Superior temporal gyrus (tissue), 1 donor: Measurements from ENCODE around the gene C20orf144.
"Not testable (repeated sequence)": the region's sequence is repeated elsewhere in the genome, so short reads cannot be mapped to it uniquely, and the experiment has no call there.

Experiments
- DNase-seq: peaks from one replicate; pipeline ENCODE4 v3.0.0-alpha.2; 2016; ENCODE audit errors: extremely low spot score

Gene C20orf144

GRCh38 chr20:33662172-33662571 is at the start of gene C20orf144:
Gene C20orf144, plus strand, starts transcription at chr20:33662327. Its CDS starts 19 bp downstream, at chr20:33662346.
- no peak for DNase-seq

DNA sequence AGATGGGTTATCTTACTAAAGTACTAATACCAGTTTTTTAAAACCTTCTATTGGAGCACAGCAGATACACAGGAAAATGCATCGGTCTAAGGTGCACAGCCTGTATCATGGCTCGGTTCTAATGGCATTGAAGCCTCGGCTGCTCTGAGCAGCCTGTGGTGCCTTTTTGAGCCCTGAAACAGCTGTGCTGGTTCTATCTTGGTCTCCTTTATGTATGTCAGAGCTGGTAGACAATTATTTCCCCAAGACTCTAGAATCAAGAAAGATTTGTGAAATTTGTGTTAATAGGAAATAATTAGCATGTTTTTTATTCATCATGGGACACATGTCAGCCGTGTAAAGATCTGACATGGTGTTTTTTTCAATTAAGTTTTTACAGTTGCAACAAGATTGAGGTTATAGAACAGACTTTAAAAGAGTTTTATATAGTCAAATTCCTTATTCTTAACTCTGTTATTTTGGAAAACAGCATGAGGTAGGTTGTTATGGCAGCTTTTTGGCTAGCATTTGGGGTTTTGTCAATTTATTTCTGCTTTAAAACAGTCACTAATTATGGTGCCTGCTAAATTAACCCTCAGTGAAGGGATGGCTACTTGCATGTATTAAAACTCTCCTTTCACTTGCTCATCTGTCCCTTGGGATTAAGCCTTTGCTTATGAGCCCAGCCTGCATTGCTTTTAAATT is 40.3 kb upstream of the C20orf144 start:
- DNase-seq: peak; percentile 16

DNA sequence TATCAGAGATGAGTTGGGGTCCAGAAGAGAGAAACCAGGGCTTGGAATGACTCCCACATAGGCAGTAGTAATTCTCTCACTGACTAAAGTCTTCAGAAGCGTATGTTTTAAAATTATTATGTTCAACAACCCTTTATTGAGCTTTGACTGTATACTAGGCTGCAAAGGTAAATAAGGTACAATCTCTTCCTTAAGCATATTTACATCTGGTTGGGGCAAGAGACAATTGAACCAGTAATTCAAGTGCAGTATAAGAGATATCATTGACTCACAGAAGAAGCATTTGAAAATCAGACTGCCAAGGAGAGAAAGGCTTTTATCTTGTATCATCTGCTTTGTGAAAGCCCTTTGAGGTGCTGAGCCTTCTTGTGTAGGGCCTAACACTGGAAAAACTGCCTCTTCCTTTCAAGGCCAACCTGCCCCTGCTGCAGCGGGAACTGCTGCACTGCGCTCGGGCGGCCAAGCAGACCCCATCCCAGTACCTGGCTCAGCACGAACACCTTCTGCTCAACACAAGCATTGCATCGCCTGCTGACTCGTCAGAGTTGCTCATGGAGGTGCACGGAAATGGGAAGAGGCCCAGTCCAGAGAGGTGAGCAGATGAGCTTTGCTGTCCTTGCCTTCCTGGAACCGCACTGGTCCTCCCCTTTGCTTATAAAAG is 39.3 kb upstream of the C20orf144 start:
- DNase-seq: no peak

DNA sequence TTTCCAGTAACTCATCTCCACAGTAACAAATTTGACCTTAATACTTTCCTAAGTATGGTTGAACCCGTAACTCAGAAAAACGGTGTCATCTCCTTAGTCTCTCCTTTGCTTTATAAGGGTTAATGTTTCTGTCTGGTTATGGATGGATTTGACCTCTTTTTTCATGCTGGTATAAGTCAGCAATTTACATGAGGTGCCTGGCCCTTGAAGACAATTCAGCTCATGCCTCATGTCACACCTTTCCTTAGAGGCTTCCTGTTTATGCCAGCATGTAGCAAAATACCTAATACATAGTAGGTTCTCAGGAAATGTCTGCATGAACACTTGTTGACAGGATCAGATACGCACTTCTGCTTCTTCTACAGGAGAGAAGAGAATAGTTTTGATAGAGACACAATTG is 37.7 kb upstream of the C20orf144 start:
- no peak for DNase-seq

GRCh38 chr20:33626190-33626589 is 35.9 kb upstream of the C20orf144 start:
- DNase-seq: no peak

- DNase-seq: no peak
Observed at GRCh38 chr20:33627577-33628216, 34.4 kb upstream of the C20orf144 start.

- DNase-seq: no peak
Observed at GRCh38 chr20:33629533-33629932, 32.6 kb upstream of the C20orf144 start.

DNA sequence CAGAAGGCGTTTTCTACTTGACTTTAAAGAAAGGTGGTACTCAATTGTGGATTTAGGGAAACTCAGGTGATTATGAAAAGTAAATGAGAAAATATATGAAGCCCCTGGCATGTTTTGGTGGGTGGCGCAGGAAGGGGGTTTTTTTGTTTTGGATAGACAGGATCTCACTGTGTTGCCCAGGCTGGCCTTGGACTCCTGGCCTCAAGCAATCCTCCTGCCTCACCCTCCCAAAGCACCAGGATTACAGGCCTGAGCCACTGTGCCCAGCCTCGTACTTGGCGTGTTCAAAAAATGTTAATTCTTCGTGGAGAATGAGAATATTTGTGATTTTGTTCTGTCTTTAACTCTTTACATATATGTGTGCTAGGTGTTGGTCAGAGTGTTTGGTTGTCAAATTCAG is 32.1 kb upstream of the C20orf144 start:
- DNase-seq: no peak

DNA sequence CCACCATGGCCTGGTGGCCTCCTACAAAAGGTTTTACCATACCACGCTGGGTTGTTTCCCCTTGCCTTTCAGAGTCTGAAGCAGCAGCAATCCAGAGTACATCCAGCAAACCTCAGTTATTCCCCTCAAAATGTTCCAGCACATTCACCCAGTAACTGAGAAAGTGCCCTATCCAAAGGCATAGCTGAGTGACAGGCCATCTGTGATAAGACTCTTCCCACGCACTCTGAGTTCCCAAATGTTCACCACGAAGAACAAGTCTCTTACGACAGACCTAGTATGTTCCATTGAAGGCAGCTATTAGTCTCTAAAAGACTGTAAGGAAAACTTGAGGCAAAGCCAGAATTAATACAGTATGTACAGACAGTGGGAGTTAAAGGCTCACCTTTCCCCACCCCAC is 31.6 kb upstream of the C20orf144 start:
- peak; percentile 13 for DNase-seq

GRCh38 chr20:33631910-33632309 is 30.2 kb upstream of the C20orf144 start:
- DNase-seq: not testable (repeated sequence)

DNA sequence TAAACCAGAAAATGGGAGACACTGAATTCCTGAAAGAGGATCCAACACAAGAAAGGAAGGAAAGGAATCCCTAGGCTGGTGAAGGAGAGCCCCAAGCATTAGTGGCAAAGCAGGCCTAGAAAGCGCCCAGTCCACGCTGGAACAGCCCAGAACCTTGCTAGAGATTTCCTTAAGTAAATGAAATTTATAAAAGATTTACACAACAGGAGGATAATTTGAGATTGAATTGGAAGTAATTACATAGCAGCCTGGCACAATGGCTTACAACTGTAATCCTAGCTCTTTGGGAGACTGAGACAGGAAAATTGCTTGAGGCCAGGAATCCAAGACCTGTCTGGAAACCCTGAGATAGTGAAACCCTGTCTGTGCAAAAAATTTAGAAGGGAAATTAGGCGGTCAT is 26.8 kb upstream of the C20orf144 start:
- no peak for DNase-seq

- no peak for DNase-seq
Observed at GRCh38 chr20:33636776-33637175, 25.4 kb upstream of the C20orf144 start.

DNA sequence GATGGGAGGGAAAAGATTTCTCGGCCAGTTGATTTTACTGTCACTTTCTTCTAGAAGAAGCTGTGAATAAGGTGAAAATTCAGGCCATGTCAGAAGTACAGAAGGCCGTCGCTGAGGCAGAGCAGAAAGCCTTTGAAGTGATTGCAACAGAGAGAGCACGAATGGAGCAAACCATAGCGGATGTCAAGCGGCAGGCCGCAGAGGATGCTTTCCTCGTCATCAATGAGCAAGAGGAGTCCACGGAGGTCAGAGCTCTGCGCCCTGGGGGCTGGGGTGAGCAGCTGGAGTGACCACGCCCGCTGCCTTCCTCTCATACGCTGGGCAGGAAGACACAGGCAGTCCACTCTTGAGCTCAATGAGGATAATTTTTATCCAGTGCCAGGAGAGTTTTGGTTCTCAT is 21.8 kb upstream of the C20orf144 start:
- no peak for DNase-seq

GRCh38 chr20:33644313-33645071 is 17.6 kb upstream of the C20orf144 start:
- no peak for DNase-seq

DNA sequence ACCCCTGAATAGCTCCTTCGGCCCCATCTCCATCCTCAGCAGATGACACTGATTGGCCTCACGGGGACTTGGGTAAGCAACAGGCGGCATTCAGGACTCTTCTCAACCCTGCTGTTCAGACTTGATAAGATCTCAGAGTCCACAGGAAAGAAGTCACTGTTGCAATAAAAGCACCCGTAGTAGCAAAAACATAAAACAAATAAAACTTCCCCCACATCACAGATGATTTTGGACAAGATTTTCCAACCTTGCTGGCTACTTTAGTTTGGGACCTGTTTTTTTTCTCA is 17.1 kb upstream of the C20orf144 start:
- no peak for DNase-seq

DNA sequence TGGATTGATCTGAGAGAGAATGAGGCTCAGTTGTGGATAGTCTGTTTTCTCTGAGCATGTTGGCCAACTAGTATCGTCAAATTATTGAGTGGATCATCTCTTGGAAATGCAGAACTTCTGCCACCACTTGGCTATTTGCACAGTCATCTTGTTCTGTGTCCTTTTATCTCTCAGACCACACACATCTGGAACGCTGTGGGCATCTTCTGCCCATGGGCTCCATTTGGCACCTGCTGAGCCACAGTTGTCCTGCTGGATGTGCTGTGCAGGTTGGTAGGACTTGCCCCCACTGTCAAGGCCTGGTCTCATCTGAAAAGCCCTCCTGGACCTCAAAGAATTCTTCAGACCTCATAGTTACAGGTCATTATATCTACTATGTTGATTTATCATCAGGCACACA is 16.7 kb upstream of the C20orf144 start:
- DNase-seq: no peak

DNA sequence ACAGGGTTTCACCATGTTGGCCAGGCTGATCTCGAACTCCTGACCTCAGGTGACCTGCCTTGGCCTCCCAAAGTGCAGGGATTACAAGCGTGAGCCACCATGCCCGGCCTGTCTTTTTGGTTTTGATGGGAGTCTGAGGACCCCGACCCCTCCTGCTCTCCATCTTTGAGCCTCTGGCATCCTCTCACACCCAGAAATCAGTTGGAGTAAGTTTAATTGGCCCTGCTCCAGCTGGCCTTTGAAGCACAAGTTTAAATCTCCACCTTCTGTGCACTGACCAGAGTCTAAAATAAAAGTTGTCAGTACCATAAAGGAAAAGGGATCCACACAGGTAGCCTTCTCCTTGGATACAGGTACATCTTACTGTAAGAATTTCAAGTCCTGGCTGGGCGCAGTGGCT is 15.9 kb upstream of the C20orf144 start:
- DNase-seq: no peak

GRCh38 chr20:33646959-33647602 is 15.0 kb upstream of the C20orf144 start:
- DNase-seq: not testable (repeated sequence)

GRCh38 chr20:33647603-33648395 is 14.3 kb upstream of the C20orf144 start:
- no peak for DNase-seq

DNA sequence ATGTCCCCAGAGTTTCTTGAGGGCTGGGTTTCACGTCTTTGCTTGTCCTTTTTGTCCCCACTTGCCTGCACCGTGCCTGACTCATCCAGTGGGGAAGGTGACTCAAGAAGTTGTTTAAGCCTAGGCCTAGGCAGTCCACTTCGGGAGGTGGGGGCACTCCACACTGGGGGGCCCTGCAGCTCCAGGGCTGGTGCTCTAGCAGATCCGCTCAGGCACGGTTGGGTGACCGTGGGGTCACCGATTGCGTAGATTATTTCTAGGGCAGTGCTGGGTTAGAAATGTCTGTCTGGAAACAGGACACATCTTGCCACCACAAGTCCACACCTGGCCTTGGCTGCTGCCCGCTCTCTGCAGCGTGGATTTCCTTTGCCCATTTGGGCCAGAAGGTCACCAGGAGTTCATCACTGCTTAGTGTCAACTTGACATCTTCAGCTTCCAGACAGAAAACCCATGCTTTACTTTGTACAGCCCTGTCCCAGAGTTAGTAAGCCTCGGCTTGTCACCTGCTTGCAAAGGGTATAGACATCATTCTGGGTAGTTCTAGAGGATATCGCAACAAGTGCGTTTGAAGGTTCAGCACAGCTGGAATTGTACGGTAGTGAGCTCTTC is 13.6 kb upstream of the C20orf144 start:
- DNase-seq: no peak

- peak; percentile 70 for DNase-seq
Observed at GRCh38 chr20:33649201-33649681, 12.9 kb upstream of the C20orf144 start.
